ENCODE data around the gene LDLRAD4. TPM values are rescaled to one million over a fixed set of nuclear protein-coding genes. Genes with fewer than 3 reads are reported as not detected.

LDLRAD4 gene
- polyA plus RNA-seq, 1 experiment: not detected

GRCh38 chr18:13414521-13414920, 196.0 kb downstream of the LDLRAD4 start:
- H3K27me3 ChIP-seq (ENCODE audit: control insufficient read depth, insufficient read depth, low read length): no peaks in the 10 kb centered on the region
- DNase-seq (ENCODE audit: low read depth, low spot score): no peak
- no peak for TF ChIP-seq CTCF (IDR thresholded peaks at IDR 0.05; ENCODE audit: low read depth, low read length)
- H3K4me3 ChIP-seq (ENCODE audit: low read depth, low read length): no peak overlapping the region
- no peak overlapping the region for H3K27ac ChIP-seq (ENCODE audit: low read depth, low read length)
- ChIA-PET POLR2A (no interaction called here), CTCF (no interaction called here)
- no peaks in the 10 kb centered on the region; the same call in 1 of the 2 replicates for H3K9me3 ChIP-seq (ENCODE audit: control insufficient read depth, insufficient read depth, low read length)

GRCh38 chr18:13415736-13416135, 197.2 kb downstream of the LDLRAD4 start:
- H3K4me3 ChIP-seq (ENCODE audit: low read depth, low read length): no peak overlapping the region
- TF ChIP-seq CTCF (IDR thresholded peaks at IDR 0.05; ENCODE audit: low read depth, low read length): no peak
- ChIA-PET CTCF (no interaction called here), POLR2A (no interaction called here)
- H3K27me3 ChIP-seq (ENCODE audit: control insufficient read depth, insufficient read depth, low read length): no peaks in the 10 kb centered on the region
- no peak for DNase-seq (ENCODE audit: low read depth, low spot score)
- H3K9me3 ChIP-seq (ENCODE audit: control insufficient read depth, insufficient read depth, low read length): no peaks in the 10 kb centered on the region; the same call in 1 of the 2 replicates
- H3K27ac ChIP-seq (ENCODE audit: low read depth, low read length): no peak overlapping the region

GRCh38 chr18:13416208-13416607, 197.6 kb downstream of the LDLRAD4 start:
- no peak for DNase-seq (ENCODE audit: low read depth, low spot score)
- CTCF ChIA-PET: no interaction called here
- Histone ChIP-seq H3K27ac (ENCODE audit: low read depth, low read length) (no peak overlapping the region), H3K27me3 (ENCODE audit: control insufficient read depth, insufficient read depth, low read length) (no peaks in the 10 kb centered on the region), H3K9me3 (ENCODE audit: control insufficient read depth, insufficient read depth, low read length) (no peaks in the 10 kb centered on the region; the same call in 1 of the 2 replicates), H3K4me3 (ENCODE audit: low read depth, low read length) (no peak overlapping the region)
- POLR2A ChIA-PET: no interaction called here
- TF ChIP-seq CTCF (IDR thresholded peaks at IDR 0.05; ENCODE audit: low read depth, low read length): no peak

GRCh38 chr18:13416848-13417247, 198.3 kb downstream of the LDLRAD4 start:
- ChIA-PET POLR2A (no interaction called here), CTCF (no interaction called here)
- no peak for TF ChIP-seq CTCF (IDR thresholded peaks at IDR 0.05; ENCODE audit: low read depth, low read length)
- DNase-seq (ENCODE audit: low read depth, low spot score): no peak
- Histone ChIP-seq H3K27ac (ENCODE audit: low read depth, low read length) (no peak overlapping the region), H3K27me3 (ENCODE audit: control insufficient read depth, insufficient read depth, low read length) (no peaks in the 10 kb centered on the region), H3K9me3 (ENCODE audit: control insufficient read depth, insufficient read depth, low read length) (no peaks in the 10 kb centered on the region; the same call in 1 of the 2 replicates), H3K4me3 (ENCODE audit: low read depth, low read length) (no peak overlapping the region)

GRCh38 chr18:13418013-13418710, 199.6 kb downstream of the LDLRAD4 start:
- Histone ChIP-seq H3K27ac (ENCODE audit: low read depth, low read length) (no peak overlapping the region), H3K4me3 (ENCODE audit: low read depth, low read length) (no peak overlapping the region), H3K27me3 (ENCODE audit: control insufficient read depth, insufficient read depth, low read length) (no peaks in the 10 kb centered on the region), H3K9me3 (ENCODE audit: control insufficient read depth, insufficient read depth, low read length) (no peaks in the 10 kb centered on the region; the same call in 1 of the 2 replicates)
- POLR2A ChIA-PET: interaction anchor here (0.6 kb wide), 1 partner anchor 45 kb away, joined by 3 read pairs; no protein-coding TSS in a partner anchor
- no peak for DNase-seq (ENCODE audit: low read depth, low spot score)
- TF ChIP-seq CTCF (IDR thresholded peaks at IDR 0.05; ENCODE audit: low read depth, low read length): no peak
- CTCF ChIA-PET: no interaction called here
